Measurements from ENCODE around the gene FNIP2.

DNA sequence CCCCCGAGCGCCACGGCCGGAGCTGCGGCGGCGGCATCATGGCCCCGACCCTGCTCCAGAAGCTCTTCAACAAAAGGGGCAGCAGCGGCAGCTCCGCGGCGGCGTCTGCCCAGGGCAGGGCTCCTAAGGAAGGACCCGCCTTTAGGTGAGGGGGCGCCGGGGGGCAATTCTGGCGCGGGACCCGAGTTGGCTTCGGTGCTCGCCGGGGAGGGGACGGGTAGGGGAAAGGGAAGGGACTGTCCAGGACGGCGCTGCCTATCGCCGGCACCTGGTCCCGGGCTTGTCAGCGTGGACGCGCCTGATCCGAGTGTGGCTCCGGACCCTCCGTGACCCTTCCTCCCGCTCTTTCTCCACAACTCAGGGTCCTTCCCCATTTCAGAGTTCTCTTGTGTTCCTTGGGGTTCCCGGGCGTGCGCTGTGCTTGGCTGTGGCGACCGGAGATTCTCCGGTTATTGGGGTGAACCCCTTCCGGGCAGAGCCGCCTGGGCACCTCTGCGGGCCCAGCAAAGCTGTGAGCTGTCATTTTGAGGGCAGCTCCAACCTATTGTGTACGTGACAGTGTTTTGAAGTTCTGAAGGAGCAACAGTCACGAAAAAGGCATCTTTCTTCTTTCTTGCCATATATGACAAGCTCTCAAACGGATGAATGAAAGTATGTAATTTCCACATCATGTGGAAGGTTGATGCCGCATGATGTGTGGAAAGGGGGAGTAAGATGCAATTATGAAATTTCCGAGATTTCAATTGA lies 522 bp downstream of the FNIP2 start:
- TF ChIP-seq FOXM1 (IDR thresholded peaks at IDR 0.05; ENCODE audit: borderline replicate concordance) = no peak
- TF ChIP-seq BHLHE40 (IDR thresholded peaks at IDR 0.05; ENCODE audit: borderline replicate concordance) = no peak
- no peak for TF ChIP-seq LEF1 (IDR thresholded peaks at IDR 0.05; ENCODE audit: borderline replicate concordance)
- TF ChIP-seq FOXA1 (IDR thresholded peaks at IDR 0.05) = no peak
- no peak for TF ChIP-seq FOXK2 (IDR thresholded peaks at IDR 0.05)
- TF ChIP-seq SUZ12 (IDR thresholded peaks at IDR 0.05) = no peak
- TF ChIP-seq ZNF384 (IDR thresholded peaks at IDR 0.05) = no peak
- TF ChIP-seq CTBP1 (IDR thresholded peaks at IDR 0.05; ENCODE audit: borderline replicate concordance) = no peak

Data from HEK293T (cell line).